HepG2 (cell line): ENCODE measurements around the gene TENM3. TPM values are rescaled to one million over a fixed set of nuclear protein-coding genes. Genes with fewer than 3 reads are reported as not detected.

Experiments used
- ATAC-seq: fragments of 200-7000 bp; cut with Tn5 transposase; 3 replicates; pipeline ENCODE4 v1.9.1; 2020; ENCODE audit warnings: mild to moderate bottlenecking, moderate library complexity
- BruUV-seq: library from RNA; stranded (reverse); fragments of 400-500 nt; replicated peaks from 2 replicates; lab custom pipeline; 2021; lab: Mats Ljungman, UMichigan
- CTCF ChIA-PET: fragments of 300-600 bp; formaldehyde crosslinking; extraction: SDS; loops from one replicate; lab custom pipeline; 2021; ENCODE audit warnings: low total read pairs, inconsistent platforms, low intra/inter-chr PET ratio; lab: Yijun Ruan, JAX
- POLR2A ChIA-PET: fragments of 350-600 bp; sonication (Branson Sonifier 250); formaldehyde crosslinking; loops from one replicate; lab custom pipeline; 2020; ENCODE audit warnings: antibody characterized with exemption, inconsistent platforms; lab: Yijun Ruan, JAX
- DNase-seq: peaks from one replicate; pipeline ENCODE4 v3.0.0-alpha.2; 2015; ENCODE audit warnings: low spot score
- FAIRE-seq: peaks from 3 replicates; lab custom pipeline; 2011; peaks lifted over from hg19 to GRCh38; lab: Jason Lieb, UNC
- H2AFZ ChIP-seq: one replicate; pipeline ENCODE4 v1.6.1; 2011; ENCODE audit warnings: low read length, inconsistent platforms
- H3K27ac ChIP-seq: fragments of 300-600 bp; 3 replicates; pipeline ENCODE4 v1.8.0; 2011; ENCODE audit warnings: mixed run types, mild to moderate bottlenecking, mixed read lengths, low read length, inconsistent platforms; ENCODE audit not compliant: insufficient read depth; ENCODE audit errors: extremely low read length
- H3K27me3 ChIP-seq, 2 experiments: fragments of 200-600 bp in 1 of 2; 2 replicates in 1 of 2; 3 replicates in 1 of 2; pipeline versions ENCODE4 v1.6.0 to v1.8.0; 2011; ENCODE audit warnings: low read length in 2 of 2, mild to moderate bottlenecking in 2 of 2, moderate library complexity in 2 of 2, inconsistent platforms in 1 of 2; ENCODE audit not compliant: insufficient read depth in 2 of 2, control insufficient read depth in 1 of 2
- H3K36me3 ChIP-seq, 2 experiments: fragments of 200-600 bp in 1 of 2; replicated peaks in 1 of 2; 2 replicates in 1 of 2; 3 replicates in 1 of 2; pipeline versions ENCODE4 v1.5.1 to v1.8.0; 2011; ENCODE audit warnings: low read length in 2 of 2, inconsistent platforms in 1 of 2; ENCODE audit not compliant: insufficient read depth in 2 of 2, control insufficient read depth in 1 of 2
- H3K4me1 ChIP-seq: 2 replicates; pipeline ENCODE4 v1.5.1; 2012; ENCODE audit warnings: low read length, inconsistent platforms; ENCODE audit not compliant: insufficient read depth
- H3K4me2 ChIP-seq: 2 replicates; pipeline ENCODE4 v1.6.0; 2011; ENCODE audit warnings: low read depth, low read length, inconsistent platforms
- H3K4me3 ChIP-seq, 3 experiments: fragments of 200-600 bp in 1 of 3; sonication (generic), shearing (Covaris generic) in 1 of 3; replicated peaks in 1 of 3; 2 replicates each; pipeline ENCODE4 v1.5.1; 2011 to 2016; ENCODE audit warnings: low read length in 3 of 3, inconsistent platforms in 2 of 3, low read depth in 2 of 3, mild to moderate bottlenecking in 2 of 3, control low read depth in 1 of 3, mixed read lengths in 1 of 3; ENCODE audit not compliant: insufficient read depth in 1 of 3
- H3K79me2 ChIP-seq: one replicate; pipeline ENCODE4 v1.6.1; 2011; ENCODE audit warnings: low read length, inconsistent platforms; ENCODE audit not compliant: insufficient read depth
- H3K9ac ChIP-seq: 2 replicates; pipeline ENCODE4 v1.6.0; 2011; ENCODE audit warnings: mild to moderate bottlenecking, low read depth, low read length, inconsistent platforms; ENCODE audit not compliant: insufficient read depth
- H3K9me3 ChIP-seq: 2 replicates; pipeline ENCODE4 v1.5.1; 2012; ENCODE audit warnings: mild to moderate bottlenecking, low read length
- H4K20me1 ChIP-seq: 2 replicates; pipeline ENCODE4 v1.6.0; 2011; ENCODE audit warnings: inconsistent platforms, mild to moderate bottlenecking, low read length, moderate library complexity; ENCODE audit not compliant: insufficient read depth
- AKNA ChIP-seq: sonication (generic); formaldehyde crosslinking; IDR thresholded peaks from 2 replicates; pipeline ENCODE4 v1.4.0; 2020; ENCODE audit warnings: missing genetic modification reagents, borderline replicate concordance
- ASH2L ChIP-seq: fragments of 300-600, 200-600 bp; sonication (generic); IDR thresholded peaks from 2 replicates; pipeline ENCODE4 v1.7.0; 2017; ENCODE audit warnings: low read depth, mild to moderate bottlenecking, moderate library complexity, mixed read lengths, low read length; ENCODE audit not compliant: insufficient read length
- BCL6 ChIP-seq: IDR thresholded peaks from 2 replicates; pipeline ENCODE4 v1.6.1; 2016; ENCODE audit warnings: missing genetic modification reagents, missing compliant biosample characterization
- CBX5 ChIP-seq: sonication (generic); formaldehyde crosslinking; IDR thresholded peaks from 2 replicates; pipeline ENCODE4 v1.4.0; 2020; ENCODE audit warnings: missing genetic modification reagents, borderline replicate concordance
- CHD2 ChIP-seq: IDR thresholded peaks from 2 replicates; pipeline ENCODE4 v1.6.1; 2011; ENCODE audit warnings: low read depth, low read length, improper control_type of control experiment
- DPF2 ChIP-seq: sonication (generic); formaldehyde crosslinking; IDR thresholded peaks from 2 replicates; pipeline ENCODE4 v1.4.0; 2020; ENCODE audit warnings: mild to moderate bottlenecking, low read depth, missing genetic modification reagents, borderline replicate concordance
- KDM6A ChIP-seq: IDR thresholded peaks from 2 replicates; pipeline ENCODE4 v1.6.1; 2016; ENCODE audit warnings: low read depth
- NR2F1 ChIP-seq, 2 experiments: fragments of 450-650 bp in 1 of 2; formaldehyde crosslinking in 1 of 2; IDR thresholded peaks; 2 replicates each; pipeline versions ENCODE4 v1.5.0 to v1.6.1; 2016 to 2020; ENCODE audit warnings: mild to moderate bottlenecking in 1 of 2, missing compliant biosample characterization in 1 of 2, missing genetic modification reagents in 1 of 2, moderate library complexity in 1 of 2
- TAF1 ChIP-seq: sonication (generic); formaldehyde crosslinking; IDR thresholded peaks from 2 replicates; pipeline ENCODE4 v1.4.0; 2020; ENCODE audit warnings: missing genetic modification reagents
- TGIF2 ChIP-seq: IDR thresholded peaks from 2 replicates; pipeline ENCODE4 v1.6.1; 2016; ENCODE audit warnings: control low read depth, missing compliant biosample characterization
- ZBTB7B ChIP-seq: sonication (generic); formaldehyde crosslinking; IDR thresholded peaks from 2 replicates; pipeline ENCODE4 v1.4.0; 2020; ENCODE audit warnings: missing genetic modification reagents
- ZNF30 ChIP-seq: sonication (generic); formaldehyde crosslinking; IDR thresholded peaks from 2 replicates; pipeline ENCODE4 v1.5.0; 2020; ENCODE audit warnings: mild to moderate bottlenecking, missing genetic modification reagents
- ZNF350 ChIP-seq: sonication (generic); formaldehyde crosslinking; IDR thresholded peaks from 2 replicates; pipeline ENCODE4 v1.4.0; 2020; ENCODE audit warnings: mild to moderate bottlenecking, low read depth, missing genetic modification reagents, borderline replicate concordance
- ZNF552 ChIP-seq: sonication (generic); formaldehyde crosslinking; IDR thresholded peaks from 2 replicates; pipeline ENCODE4 v1.9.0; 2022; ENCODE audit warnings: missing genetic modification reagents, mild to moderate bottlenecking, borderline replicate concordance
- ZNF720 ChIP-seq: sonication (generic); formaldehyde crosslinking; IDR thresholded peaks from 2 replicates; pipeline ENCODE4 v1.4.0; 2020; ENCODE audit warnings: missing genetic modification reagents
- WGBS: methylation state at CpG from one replicate; pipeline ENCODE4 v1.1.6; 2017; ENCODE audit warnings: low lambda C conversion rate; 5-methylcytosine and 5-hydroxymethylcytosine counted together
- in situ Hi-C: cut with HindIII; loops from 2 replicates; pipeline ENCODE4 v1.10.0; 2017; ENCODE audit warnings: low pct_unique_long_range_greater_than_20kb; ENCODE audit not compliant: extremely low pct_ligation_motif_present
- intact Hi-C: fragments of 100-400 bp; cut with micrococcal nuclease; formaldehyde crosslinking; loops from one replicate; pipeline ENCODE4 v1.10.0; 2022; ENCODE audit not compliant: unreplicated experiment
- polyA plus RNA-seq, 8 experiments: library from polyadenylated mRNA; depleted of rRNA in 3 of 8; stranded (reverse) in 7 of 8; unstranded in 1 of 8; fragments of >200 nt; fragmentation: Illumina TruSeq in 4 of 8; extraction: Trizol in 4 of 8; gene quantifications; 2 replicates each; pipeline versions ENCODE4 v1.2.1 to v1.2.3, GENCODE V29; 2011 to 2016; ENCODE audit warnings: low read depth in 4 of 8, missing spikeins in 1 of 8, mixed read lengths in 1 of 8; ENCODE audit not compliant: insufficient read depth in 1 of 8
- total RNA-seq, 5 experiments: library from RNA; depleted of rRNA; stranded (reverse); fragments of >200 nt; fragmentation: Illumina TruSeq; extraction: Trizol; gene quantifications; 2 replicates each; pipeline ENCODE4 v1.2.3, GENCODE V29; 2016; ENCODE audit warnings: low read depth in 1 of 5
- TF ChIP-seq, protein P1 (sequence below): IDR thresholded peaks from 2 replicates; pipeline ENCODE4 v1.6.1; 2012; ENCODE audit warnings: low read length, improper control_type of control experiment

TENM3 gene
- total and polyA plus RNA-seq, 2 of the 13 experiments (the other 11 are each of a cell fraction or from before 2014, with no cell fraction given) = 0.04 TPM; not detected in 1

DNA sequence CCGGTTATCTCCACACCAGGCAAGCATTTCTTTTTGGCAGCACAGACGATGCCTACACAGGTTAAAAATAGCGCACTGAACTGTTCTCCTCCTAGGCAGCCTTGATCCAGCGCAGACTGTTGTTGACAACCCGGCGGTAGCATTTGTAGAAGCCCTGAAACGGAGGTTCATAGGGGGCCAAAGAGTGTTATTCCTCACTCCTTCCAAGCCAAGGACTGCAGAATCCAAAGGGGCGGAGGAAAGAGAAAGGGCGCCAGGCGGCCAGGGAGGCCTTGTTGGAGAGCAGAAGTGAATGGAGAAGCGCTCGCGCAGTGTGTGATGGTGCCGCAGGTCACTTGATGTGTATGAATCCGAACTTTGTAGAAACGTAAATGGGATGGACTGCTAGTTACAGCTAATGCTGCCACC is 82.7 kb downstream of the TENM3 start (continued):
- TF ChIP-seq, protein P1, sequence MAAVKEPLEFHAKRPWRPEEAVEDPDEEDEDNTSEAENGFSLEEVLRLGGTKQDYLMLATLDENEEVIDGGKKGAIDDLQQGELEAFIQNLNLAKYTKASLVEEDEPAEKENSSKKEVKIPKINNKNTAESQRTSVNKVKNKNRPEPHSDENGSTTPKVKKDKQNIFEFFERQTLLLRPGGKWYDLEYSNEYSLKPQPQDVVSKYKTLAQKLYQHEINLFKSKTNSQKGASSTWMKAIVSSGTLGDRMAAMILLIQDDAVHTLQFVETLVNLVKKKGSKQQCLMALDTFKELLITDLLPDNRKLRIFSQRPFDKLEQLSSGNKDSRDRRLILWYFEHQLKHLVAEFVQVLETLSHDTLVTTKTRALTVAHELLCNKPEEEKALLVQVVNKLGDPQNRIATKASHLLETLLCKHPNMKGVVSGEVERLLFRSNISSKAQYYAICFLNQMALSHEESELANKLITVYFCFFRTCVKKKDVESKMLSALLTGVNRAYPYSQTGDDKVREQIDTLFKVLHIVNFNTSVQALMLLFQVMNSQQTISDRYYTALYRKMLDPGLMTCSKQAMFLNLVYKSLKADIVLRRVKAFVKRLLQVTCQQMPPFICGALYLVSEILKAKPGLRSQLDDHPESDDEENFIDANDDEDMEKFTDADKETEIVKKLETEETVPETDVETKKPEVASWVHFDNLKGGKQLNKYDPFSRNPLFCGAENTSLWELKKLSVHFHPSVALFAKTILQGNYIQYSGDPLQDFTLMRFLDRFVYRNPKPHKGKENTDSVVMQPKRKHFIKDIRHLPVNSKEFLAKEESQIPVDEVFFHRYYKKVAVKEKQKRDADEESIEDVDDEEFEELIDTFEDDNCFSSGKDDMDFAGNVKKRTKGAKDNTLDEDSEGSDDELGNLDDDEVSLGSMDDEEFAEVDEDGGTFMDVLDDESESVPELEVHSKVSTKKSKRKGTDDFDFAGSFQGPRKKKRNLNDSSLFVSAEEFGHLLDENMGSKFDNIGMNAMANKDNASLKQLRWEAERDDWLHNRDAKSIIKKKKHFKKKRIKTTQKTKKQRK = no peak
- TF ChIP-seq ZNF350 (CRISPR knock-in tag) (no peak), DPF2 (no peak), KDM6A (CRISPR knock-in tag) (no peak), ASH2L (no peak), ZNF30 (CRISPR knock-in tag) (no peak), TGIF2 (no peak), BCL6 (CRISPR knock-in tag) (no peak), ZBTB7B (CRISPR knock-in tag) (no peak), CBX5 (no peak)

DNA sequence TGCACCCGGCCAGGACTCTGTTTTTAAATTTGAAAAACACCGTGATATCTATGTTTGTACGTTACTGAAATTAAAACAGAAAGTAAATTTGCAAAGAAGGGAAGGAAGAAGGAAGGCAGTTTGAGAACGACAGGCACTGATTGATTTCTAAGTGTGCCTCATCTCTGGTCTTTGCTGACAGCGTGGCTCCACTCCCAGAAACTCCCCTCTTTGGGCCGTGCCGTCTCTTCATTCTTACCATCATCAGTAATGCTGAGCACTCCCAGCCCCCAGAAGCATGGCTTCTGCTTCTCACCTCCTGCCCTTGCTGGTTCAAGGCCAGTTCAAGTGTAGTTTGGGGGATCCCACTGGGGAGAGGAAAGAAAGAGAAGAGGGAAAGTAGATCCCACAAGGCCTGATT is 85.3 kb downstream of the TENM3 start:
- Histone ChIP-seq H3K4me3 (no peak overlapping the region), H3K27ac (no peak overlapping the region), H3K9me3 (no peaks in the 10 kb centered on the region), H3K4me1 (no peaks in the 10 kb centered on the region), H3K36me3 (no peaks in the 10 kb centered on the region), H2AFZ (no peak overlapping the region), H3K4me2 (no peak overlapping the region), H4K20me1 (no peaks in the 10 kb centered on the region), H3K27me3 (peaks cover 0 to 10% of the 10 kb centered on the region in 2 experiments; a peak in 1 of 5 replicates), H3K9ac (no peak overlapping the region), H3K79me2 (no peaks in the 10 kb centered on the region)
- WGBS = 5% methylated on average over 7 of the region's 7 CpGs
- intact Hi-C loops (no loop called here), in situ Hi-C loops (no loop called here)
- FAIRE-seq (no peak), ATAC-seq (no peak), DNase-seq (no peak)
- ChIA-PET CTCF (no interaction called here), POLR2A (no interaction called here)
- BruUV-seq = no TSS peak
- TF ChIP-seq AKNA (CRISPR knock-in tag) = no peak
- TF ChIP-seq CHD2 = no peak
- TF ChIP-seq NR2F1 (CRISPR knock-in tag; IDR thresholded peaks at IDR 0.05) = no peak
- no peak for TF ChIP-seq ZNF552 (CRISPR knock-in tag)
- no peak for TF ChIP-seq ZNF720 (CRISPR knock-in tag)
- no peak for TF ChIP-seq TAF1 (CRISPR knock-in tag)
- no peak for TF ChIP-seq BCL6 (CRISPR knock-in tag)
- no peak for TF ChIP-seq ZNF30 (CRISPR knock-in tag)
